Anterior cingulate cortex (tissue), 58 donors: ENCODE measurements around the gene IDH2.

ENCODE experiments used
- DNase-seq, 58 donors: peaks; one replicate each; lab custom pipeline; 2025; lab: John Stamatoyannopoulos, UW

Gene IDH2

GRCh38 chr15:90033448-90033847, 68.8 kb downstream of the IDH2 start:
- no peak for DNase-seq
